ENCODE results near the gene DST.
A peak's percentile ranks its signal among the peaks of the same experiment; 100 is the strongest.

The DST gene

DNA sequence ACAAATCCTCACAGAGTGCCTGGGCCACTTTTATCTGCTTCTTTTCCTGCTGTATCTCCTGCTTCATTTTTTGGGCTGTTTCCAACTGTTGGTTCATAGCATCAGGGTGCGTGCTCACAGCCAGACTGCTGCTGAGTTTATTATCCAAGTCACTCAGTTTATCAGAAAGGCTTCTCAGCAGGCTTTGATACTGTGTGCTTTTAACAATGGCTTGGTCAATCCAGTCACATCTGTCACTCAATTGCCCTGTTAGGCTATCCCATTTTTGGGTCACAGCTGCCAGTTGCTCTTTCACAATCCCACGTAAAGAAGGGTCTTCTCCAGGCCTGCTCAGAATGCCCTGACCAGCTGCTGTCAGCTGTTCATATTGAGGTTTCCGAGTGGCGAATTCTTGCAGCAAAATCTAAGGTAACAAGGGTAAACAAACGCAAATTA is 87.2 kb downstream of the DST start:
- Histone ChIP-seq H3K4me1 (ENCODE audit: control insufficient read depth, insufficient read depth, low read length) (no peaks in the 10 kb centered on the region), H3K27me3 (ENCODE audit: control insufficient read depth, insufficient read depth, low read length) (no peaks in the 10 kb centered on the region)

DNA sequence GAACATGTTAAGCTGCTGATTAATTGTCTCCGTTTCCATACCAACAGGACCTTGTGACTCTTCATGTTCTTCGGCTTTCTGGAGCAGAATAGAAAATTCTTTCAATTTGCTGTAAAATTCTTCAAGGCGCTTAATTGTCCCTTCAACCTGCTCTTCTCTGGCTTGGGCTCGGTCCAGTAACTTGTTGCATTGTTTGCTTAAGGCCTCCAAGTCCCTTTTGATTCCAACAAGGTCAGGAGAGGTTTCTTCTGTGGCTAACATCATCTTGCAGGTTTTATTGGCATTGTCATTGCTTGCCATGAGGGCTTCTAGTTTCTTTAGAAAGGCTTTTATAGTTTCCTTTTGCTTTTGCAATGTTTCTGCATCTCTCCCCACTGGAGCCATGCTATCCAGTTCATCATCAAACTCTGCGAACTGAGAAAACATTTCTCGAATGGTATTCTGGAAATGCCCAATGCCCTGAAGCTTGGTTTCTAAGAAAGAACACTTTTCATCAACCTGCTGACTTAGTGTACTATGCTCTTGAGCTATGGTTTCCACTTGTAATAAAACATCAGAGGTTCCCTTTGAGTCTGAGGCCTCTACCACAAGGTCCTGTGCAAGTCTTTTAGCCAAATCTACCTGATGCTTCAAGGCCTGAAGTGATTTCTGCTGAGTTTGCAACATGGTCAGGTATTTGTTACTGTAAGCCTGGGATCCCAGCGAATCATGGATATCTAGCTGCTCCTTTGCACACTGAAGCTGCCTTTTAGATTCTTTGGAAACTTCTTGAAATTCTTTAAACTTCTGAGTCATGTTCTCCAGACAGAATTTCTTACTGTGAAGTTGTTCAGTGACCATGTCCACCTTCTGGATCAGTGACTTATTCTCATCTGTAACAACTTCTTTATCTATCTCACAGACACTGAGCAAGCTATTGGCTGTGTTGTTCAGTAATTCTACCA is 90.2 kb downstream of the DST start:
- Histone ChIP-seq H3K27me3 (ENCODE audit: control insufficient read depth, insufficient read depth, low read length) (no peaks in the 10 kb centered on the region), H3K36me3 (ENCODE audit: control insufficient read depth, insufficient read depth, low read length) (no peaks in the 10 kb centered on the region), H3K4me1 (ENCODE audit: control insufficient read depth, insufficient read depth, low read length) (no peaks in the 10 kb centered on the region), H3K9ac (ENCODE audit: low read length) (no peak overlapping the region), H3K9me3 (ENCODE audit: control insufficient read depth, low read length) (no peaks in the 10 kb centered on the region), H3K4me3 (ENCODE audit: low read length) (no peak overlapping the region)

More for the DNA sequence above, 87.2 kb downstream of the DST start:
- no peaks in the 10 kb centered on the region for H3K9me3 ChIP-seq (ENCODE audit: control insufficient read depth, low read length)
- H3K4me3 ChIP-seq (ENCODE audit: low read length): no peak overlapping the region
- H3K9ac ChIP-seq (ENCODE audit: low read length): no peak overlapping the region
- H3K36me3 ChIP-seq (ENCODE audit: control insufficient read depth, insufficient read depth, low read length): no peaks in the 10 kb centered on the region

- Histone ChIP-seq H3K27me3 (ENCODE audit: control insufficient read depth, insufficient read depth, low read length) (no peaks in the 10 kb centered on the region), H3K9me3 (ENCODE audit: control insufficient read depth, low read length) (no peaks in the 10 kb centered on the region), H3K4me3 (ENCODE audit: low read length) (no peak overlapping the region), H3K9ac (ENCODE audit: low read length) (no peak overlapping the region), H3K36me3 (ENCODE audit: control insufficient read depth, insufficient read depth, low read length) (no peaks in the 10 kb centered on the region), H3K4me1 (ENCODE audit: control insufficient read depth, insufficient read depth, low read length) (no peaks in the 10 kb centered on the region)
Measured at GRCh38 chr6:56551409-56552120, 91.1 kb downstream of the DST start.

DNA sequence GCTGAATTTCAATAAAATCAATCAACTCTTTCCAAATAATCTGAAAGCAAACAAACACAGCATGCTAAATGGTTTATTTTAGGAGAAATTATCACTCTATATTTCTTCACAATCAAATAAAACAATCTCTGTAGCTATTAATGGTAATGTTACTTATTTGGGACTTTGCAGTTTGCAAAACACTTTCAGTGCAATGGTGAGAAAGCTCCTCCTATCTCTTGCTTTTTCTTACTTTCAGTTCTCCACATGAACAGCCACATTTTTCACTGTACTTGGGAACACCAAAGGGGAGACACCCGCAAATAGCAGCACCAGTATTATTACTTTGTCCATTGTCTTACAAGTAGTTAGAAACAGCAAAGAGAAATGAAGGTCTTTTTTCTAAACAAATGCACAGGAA is 92.4 kb downstream of the DST start:
- no peaks in the 10 kb centered on the region for H3K4me1 ChIP-seq (ENCODE audit: control insufficient read depth, insufficient read depth, low read length)
- H3K9ac ChIP-seq (ENCODE audit: low read length): no peak overlapping the region

DNA sequence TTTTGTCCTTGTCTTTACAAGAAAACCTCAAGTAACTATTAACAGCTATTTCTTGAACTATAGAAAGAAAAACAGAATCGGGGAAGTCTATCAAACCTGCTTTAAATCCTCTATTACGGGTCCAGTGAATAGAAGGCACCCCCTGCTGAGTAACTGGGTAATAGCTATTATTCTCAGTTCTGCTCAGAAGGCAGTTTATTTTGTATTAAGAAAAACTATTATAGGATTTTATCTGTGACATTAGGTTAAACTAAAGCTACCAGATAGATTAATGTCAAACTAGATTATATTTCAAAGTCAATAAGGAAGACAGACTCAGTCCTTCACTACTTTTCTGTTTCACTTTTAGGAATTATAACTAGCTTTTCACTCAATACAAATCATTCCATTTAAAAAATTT is 93.7 kb downstream of the DST start:
- Histone ChIP-seq H3K36me3 (ENCODE audit: control insufficient read depth, insufficient read depth, low read length) (no peaks in the 10 kb centered on the region), H3K9me3 (ENCODE audit: control insufficient read depth, low read length) (no peaks in the 10 kb centered on the region), H3K4me3 (ENCODE audit: low read length) (no peak overlapping the region), H3K4me1 (ENCODE audit: control insufficient read depth, insufficient read depth, low read length) (no peaks in the 10 kb centered on the region), H3K27me3 (ENCODE audit: control insufficient read depth, insufficient read depth, low read length) (no peaks in the 10 kb centered on the region), H3K9ac (ENCODE audit: low read length) (no peak overlapping the region)

More for the DNA sequence above, 92.4 kb downstream of the DST start:
- Histone ChIP-seq H3K9me3 (ENCODE audit: control insufficient read depth, low read length) (no peaks in the 10 kb centered on the region), H3K27me3 (ENCODE audit: control insufficient read depth, insufficient read depth, low read length) (no peaks in the 10 kb centered on the region), H3K36me3 (ENCODE audit: control insufficient read depth, insufficient read depth, low read length) (no peaks in the 10 kb centered on the region), H3K4me3 (ENCODE audit: low read length) (no peak overlapping the region)

GRCh38 chr6:56547687-56548086 is 95.0 kb downstream of the DST start:
- Histone ChIP-seq H3K4me1 (ENCODE audit: control insufficient read depth, insufficient read depth, low read length) (no peaks in the 10 kb centered on the region), H3K36me3 (ENCODE audit: control insufficient read depth, insufficient read depth, low read length) (no peaks in the 10 kb centered on the region), H3K9me3 (ENCODE audit: control insufficient read depth, low read length) (no peaks in the 10 kb centered on the region), H3K4me3 (ENCODE audit: low read length) (no peak overlapping the region), H3K9ac (ENCODE audit: low read length) (no peak overlapping the region), H3K27me3 (ENCODE audit: control insufficient read depth, insufficient read depth, low read length) (no peaks in the 10 kb centered on the region)

GRCh38 chr6:56542364-56543331 is 100.0 kb downstream of the DST start:
- peak overlapping the region; percentile 81 for H3K9ac ChIP-seq (ENCODE audit: low read length)
- no peaks in the 10 kb centered on the region for H3K27me3 ChIP-seq (ENCODE audit: control insufficient read depth, insufficient read depth, low read length)
- H3K4me1 ChIP-seq (ENCODE audit: control insufficient read depth, insufficient read depth, low read length): peaks cover 23% of the 10 kb centered on the region
- peak overlapping the region; percentile 16 for H3K4me3 ChIP-seq (ENCODE audit: low read length)
- no peaks in the 10 kb centered on the region for H3K36me3 ChIP-seq (ENCODE audit: control insufficient read depth, insufficient read depth, low read length)
- no peaks in the 10 kb centered on the region for H3K9me3 ChIP-seq (ENCODE audit: control insufficient read depth, low read length)

DNA sequence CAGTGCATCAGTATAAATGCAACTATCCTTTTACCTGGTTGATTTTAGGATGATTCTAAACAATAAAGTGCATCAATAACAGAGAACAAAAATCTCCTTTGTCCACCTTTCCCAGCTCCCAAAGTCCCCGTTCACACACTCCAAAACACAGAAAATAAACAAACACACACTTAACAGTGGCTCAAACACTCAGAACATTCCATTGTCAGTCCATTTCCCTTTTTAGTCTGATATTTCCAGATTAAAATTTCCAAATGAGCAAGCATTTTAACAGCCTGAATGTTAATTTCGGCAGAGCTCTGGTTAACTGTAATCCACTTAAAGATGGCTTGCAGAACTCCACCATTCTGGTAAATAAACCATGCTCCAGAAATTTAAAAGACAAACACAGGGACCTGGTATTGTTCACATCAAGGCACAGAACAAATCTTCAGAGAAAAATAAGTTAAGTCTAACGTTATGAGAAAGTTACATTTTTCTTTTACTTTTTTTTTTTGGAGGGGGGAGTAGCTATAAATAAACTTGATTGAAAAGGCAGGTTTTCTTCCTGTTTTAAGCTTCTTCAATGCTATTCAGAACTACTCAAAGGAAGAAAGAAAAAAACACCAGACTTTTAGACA is 100.8 kb downstream of the DST start:
- Histone ChIP-seq H3K36me3 (ENCODE audit: control insufficient read depth, insufficient read depth, low read length) (no peaks in the 10 kb centered on the region), H3K4me1 (ENCODE audit: control insufficient read depth, insufficient read depth, low read length) (peaks cover 23% of the 10 kb centered on the region), H3K9me3 (ENCODE audit: control insufficient read depth, low read length) (no peaks in the 10 kb centered on the region), H3K27me3 (ENCODE audit: control insufficient read depth, insufficient read depth, low read length) (no peaks in the 10 kb centered on the region), H3K4me3 (ENCODE audit: low read length) (peak overlapping the region; percentile 26), H3K9ac (ENCODE audit: low read length) (peak overlapping the region; percentile 81)

- no peaks in the 10 kb centered on the region for H3K27me3 ChIP-seq (ENCODE audit: control insufficient read depth, insufficient read depth, low read length)
- H3K36me3 ChIP-seq (ENCODE audit: control insufficient read depth, insufficient read depth, low read length): no peaks in the 10 kb centered on the region
- peak overlapping the region; percentile 81 for H3K9ac ChIP-seq (ENCODE audit: low read length)
- peaks cover 23% of the 10 kb centered on the region for H3K4me1 ChIP-seq (ENCODE audit: control insufficient read depth, insufficient read depth, low read length)
- H3K4me3 ChIP-seq (ENCODE audit: low read length): peak overlapping the region; percentile 26
- no peaks in the 10 kb centered on the region for H3K9me3 ChIP-seq (ENCODE audit: control insufficient read depth, low read length)
Measured at GRCh38 chr6:56541030-56541600, 101.6 kb downstream of the DST start.

DNA sequence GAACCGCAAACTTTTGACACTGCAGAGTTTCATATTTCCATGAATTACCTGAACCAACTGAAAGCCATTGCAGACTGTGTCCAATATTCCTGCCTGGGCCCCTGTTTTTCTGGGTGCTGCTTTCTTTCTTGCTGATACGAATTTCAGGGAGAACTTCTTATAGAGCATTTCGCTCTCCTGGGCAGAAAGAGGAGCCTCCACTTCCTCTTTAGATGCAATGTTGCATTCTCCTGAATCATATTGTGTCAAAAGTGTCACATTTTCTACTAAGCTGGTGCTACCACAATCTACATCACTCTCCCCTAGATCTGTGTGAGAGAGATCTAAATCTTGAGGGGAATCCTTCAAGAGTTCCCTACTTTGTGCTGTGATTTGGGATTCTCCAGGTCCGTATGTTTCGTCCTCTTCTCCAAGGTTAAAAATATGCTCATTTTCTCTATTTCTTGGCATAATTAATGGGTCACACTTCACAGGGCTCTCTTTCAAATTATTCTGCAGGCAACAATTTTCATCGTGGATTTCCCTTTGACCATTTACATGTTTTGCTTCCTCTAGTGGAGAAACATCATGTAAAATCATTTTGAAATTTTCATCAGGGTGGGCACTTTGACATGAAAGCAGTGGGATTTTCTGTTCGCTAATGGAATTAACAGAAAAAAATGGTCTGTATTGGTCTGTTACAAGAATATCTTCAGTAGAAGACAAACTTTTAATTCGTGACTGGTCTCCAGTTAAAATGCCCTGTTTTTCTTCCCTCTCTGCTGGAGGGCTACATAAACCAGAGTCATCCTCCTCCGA is 102.3 kb downstream of the DST start:
- H3K4me3 ChIP-seq (ENCODE audit: low read length): no peak overlapping the region
- H3K36me3 ChIP-seq (ENCODE audit: control insufficient read depth, insufficient read depth, low read length): no peaks in the 10 kb centered on the region

More for the DNA sequence above, 102.3 kb downstream of the DST start:
- H3K27me3 ChIP-seq (ENCODE audit: control insufficient read depth, insufficient read depth, low read length): no peaks in the 10 kb centered on the region
- H3K9ac ChIP-seq (ENCODE audit: low read length): peak overlapping the region; percentile 81
- H3K9me3 ChIP-seq (ENCODE audit: control insufficient read depth, low read length): no peaks in the 10 kb centered on the region
- H3K4me1 ChIP-seq (ENCODE audit: control insufficient read depth, insufficient read depth, low read length): peaks cover 23% of the 10 kb centered on the region
